ENCODE data around the gene TDRD7. TPM values are rescaled to one million over a fixed set of nuclear protein-coding genes. Genes with fewer than 3 reads are reported as not detected.
"Not testable (repeated sequence)": the region's sequence is repeated elsewhere in the genome, so short reads cannot be mapped to it uniquely, and the experiment has no call there.

TDRD7 gene
- total and polyA plus RNA-seq, 8 donors, result 6.3 to 17.5 (median 7.4) TPM

DNA sequence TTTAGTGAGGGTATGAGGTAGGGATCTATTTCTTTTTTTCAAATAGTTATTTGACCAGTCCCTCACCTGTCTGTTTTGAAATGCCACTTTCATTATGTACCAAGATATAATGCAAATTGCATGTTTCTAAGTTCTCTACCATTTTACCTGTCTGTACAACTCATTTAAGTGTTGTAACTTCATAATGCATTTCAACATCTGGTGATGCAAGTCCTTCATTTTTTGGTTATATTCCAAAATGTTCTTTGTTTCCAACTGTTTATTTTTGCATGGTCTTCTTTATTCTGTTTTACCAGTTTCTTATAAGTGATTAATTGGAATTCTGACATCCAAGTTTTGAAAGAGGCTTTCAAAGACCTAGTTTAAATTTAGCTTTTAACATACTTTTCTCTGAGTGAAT, 26.8 kb downstream of the TDRD7 start:
- H3K27ac ChIP-seq, result no peak overlapping the region
- DNase-seq, result no peak
- H3K36me3 ChIP-seq, result peaks cover 0 to 40% of the 10 kb centered on the region in 2 donors
- intact Hi-C loops (cut with DNase I), result no loop called here
- peaks cover 0 to 12% of the 10 kb centered on the region in 2 donors for H3K4me1 ChIP-seq
- H3K9me3 ChIP-seq, result no peaks in the 10 kb centered on the region
- TF ChIP-seq CTCF (IDR thresholded peaks at IDR 0.05), result no peak
- H3K4me3 ChIP-seq, result no peak overlapping the region
- no peak for ATAC-seq
- no peaks in the 10 kb centered on the region for H3K27me3 ChIP-seq

DNA sequence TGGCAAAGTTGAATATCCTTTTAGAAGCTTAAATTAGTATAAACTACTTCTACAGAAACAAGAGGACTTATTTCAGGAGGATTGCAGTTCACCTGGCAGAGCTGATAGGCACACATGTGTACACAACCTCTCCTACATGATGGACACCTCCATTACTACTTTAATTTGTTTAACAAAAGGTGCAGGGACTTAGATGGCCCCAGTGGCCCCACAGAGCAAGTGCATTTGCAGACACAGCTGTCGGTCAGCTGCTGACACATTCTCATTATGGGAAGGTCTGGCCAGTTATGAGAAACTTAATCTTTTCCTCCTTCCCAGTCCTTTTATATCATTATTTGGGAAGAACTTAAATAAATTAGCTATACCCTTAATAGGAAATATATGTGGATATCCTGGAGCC, 28.3 kb downstream of the TDRD7 start:
- intact Hi-C loops (cut with DNase I), result no loop called here
- no peak for TF ChIP-seq CTCF (IDR thresholded peaks at IDR 0.05)

GRCh38 chr9:97441729-97442128, 29.8 kb downstream of the TDRD7 start:
- no peak for ATAC-seq
- H3K36me3 ChIP-seq, result peaks cover 0 to 24% of the 10 kb centered on the region in 2 donors
- intact Hi-C loops (cut with DNase I), result no loop called here
- no peak for TF ChIP-seq CTCF (IDR thresholded peaks at IDR 0.05)
- no peak overlapping the region for H3K27ac ChIP-seq
- no peak overlapping the region for H3K4me3 ChIP-seq
- H3K27me3 ChIP-seq, result no peaks in the 10 kb centered on the region
- H3K9me3 ChIP-seq, result no peaks in the 10 kb centered on the region
- DNase-seq, result no peak
- peaks cover 0 to 4% of the 10 kb centered on the region in 2 donors for H3K4me1 ChIP-seq

More for the DNA sequence above, 28.3 kb downstream of the TDRD7 start:
- no peaks in the 10 kb centered on the region for H3K9me3 ChIP-seq
- ATAC-seq (no peak), DNase-seq (no peak)
- peaks cover 0 to 12% of the 10 kb centered on the region in 2 donors for H3K4me1 ChIP-seq
- H3K4me3 ChIP-seq, result no peak overlapping the region
- H3K27me3 ChIP-seq, result no peaks in the 10 kb centered on the region
- H3K27ac ChIP-seq, result no peak overlapping the region
- H3K36me3 ChIP-seq, result peaks cover 0 to 25% of the 10 kb centered on the region in 2 donors

- ATAC-seq, result no peak
- no peaks in the 10 kb centered on the region for H3K9me3 ChIP-seq
- no peaks in the 10 kb centered on the region for H3K4me1 ChIP-seq
- DNase-seq, result no peak
- intact Hi-C loops (cut with DNase I), result no loop called here
- TF ChIP-seq CTCF (IDR thresholded peaks at IDR 0.05), result no peak
- no peaks in the 10 kb centered on the region for H3K27me3 ChIP-seq
- no peak overlapping the region for H3K27ac ChIP-seq
- H3K36me3 ChIP-seq, result peaks cover 0 to 20% of the 10 kb centered on the region in 2 donors
- no peak overlapping the region for H3K4me3 ChIP-seq
These were observed 33.3 kb downstream of the TDRD7 start for GRCh38 chr9:97445119-97445701.

GRCh38 chr9:97447001-97447400, 35.1 kb downstream of the TDRD7 start:
- intact Hi-C loops (cut with DNase I), result no loop called here
- H3K9me3 ChIP-seq, result no peaks in the 10 kb centered on the region
- no peaks in the 10 kb centered on the region for H3K4me1 ChIP-seq
- DNase-seq (no peak), ATAC-seq (no peak)
- H3K27ac ChIP-seq, result no peak overlapping the region
- no peak overlapping the region for H3K4me3 ChIP-seq
- peaks cover 0 to 22% of the 10 kb centered on the region in 2 donors for H3K36me3 ChIP-seq
- H3K27me3 ChIP-seq, result no peaks in the 10 kb centered on the region
- no peak for TF ChIP-seq CTCF (IDR thresholded peaks at IDR 0.05)

- DNase-seq; H3K27ac ChIP-seq; intact Hi-C loops (cut with DNase I); ATAC-seq; H3K9me3 ChIP-seq; H3K4me1 ChIP-seq; H3K4me3 ChIP-seq; H3K27me3 ChIP-seq: not testable (repeated sequence)
- peaks cover 0 to 22% of the 10 kb centered on the region in 2 donors for H3K36me3 ChIP-seq
These were observed 41.7 kb downstream of the TDRD7 start for GRCh38 chr9:97453573-97453972.

GRCh38 chr9:97456841-97457240, 44.9 kb downstream of the TDRD7 start:
- DNase-seq; intact Hi-C loops (cut with DNase I); H3K27ac ChIP-seq; ATAC-seq; H3K4me3 ChIP-seq; H3K9me3 ChIP-seq; H3K4me1 ChIP-seq; H3K27me3 ChIP-seq: not testable (repeated sequence)
- peaks cover 0 to 17% of the 10 kb centered on the region in 2 donors for H3K36me3 ChIP-seq

Measured in left lung (tissue), 10 donors.